Right kidney (tissue), 1 donor: ENCODE measurements around the gene VDR.

Source experiments
- DNase-seq: peaks from one replicate; pipeline ENCODE4 v3.0.0-alpha.2; 2016

Gene VDR

GRCh38 chr12:47793015-47793681 lies 111.6 kb downstream of the VDR start:
- no peak for DNase-seq

GRCh38 chr12:47791874-47792273 lies 112.9 kb downstream of the VDR start:
- no peak for DNase-seq
